Calu3 (cell line): ENCODE measurements around the gene TAS2R7. TPM values are rescaled to one million over a fixed set of nuclear protein-coding genes. Genes with fewer than 3 reads are reported as not detected.

Experiments used
- BruUV-seq: library from RNA; stranded (reverse); fragments of 400-500 nt; replicated peaks from 2 replicates; lab custom pipeline; 2021; lab: Mats Ljungman, UMichigan
- CTCF ChIA-PET: fragments of 300-600 bp; sonication (Branson Sonifier 250); formaldehyde crosslinking; loops from one replicate; lab custom pipeline; 2022; ENCODE audit warnings: antibody characterized with exemption; lab: Charles Lee
- DNase-seq: peaks from one replicate; pipeline ENCODE4 v3.0.0; 2022
- H3K27ac Mint-ChIP-seq: one replicate; pipeline ENCODE4 v1.8.0; 2022; ENCODE audit warnings: mixed read lengths; ENCODE audit not compliant: unreplicated experiment
- H3K27me3 Mint-ChIP-seq: one replicate; pipeline ENCODE4 v1.8.0; 2022; ENCODE audit warnings: mixed read lengths; ENCODE audit not compliant: unreplicated experiment
- H3K36me3 Mint-ChIP-seq: one replicate; pipeline ENCODE4 v1.8.0; 2022; ENCODE audit warnings: mild to moderate bottlenecking, moderate library complexity, mixed read lengths; ENCODE audit not compliant: insufficient read depth, unreplicated experiment
- H3K4me1 Mint-ChIP-seq: one replicate; pipeline ENCODE4 v1.8.0; 2022; ENCODE audit warnings: mild to moderate bottlenecking, low read depth, mixed read lengths; ENCODE audit not compliant: unreplicated experiment
- H3K4me3 Mint-ChIP-seq: one replicate; pipeline ENCODE4 v1.8.0; 2022; ENCODE audit warnings: mild to moderate bottlenecking, low read depth, moderate library complexity, mixed read lengths; ENCODE audit not compliant: unreplicated experiment
- H3K9me3 Mint-ChIP-seq: one replicate; pipeline ENCODE4 v1.8.0; 2022; ENCODE audit warnings: low read depth, mixed read lengths; ENCODE audit not compliant: unreplicated experiment
- CTCF ChIP-seq: fragments of 200-600 bp; IDR thresholded peaks from one replicate; pipeline ENCODE4 v1.8.0; 2022; ENCODE audit warnings: antibody characterized with exemption; ENCODE audit not compliant: unreplicated experiment
- intact Hi-C: fragments of 100-400 bp; cut with micrococcal nuclease; formaldehyde crosslinking; loops from one replicate; pipeline ENCODE4 v1.10.0; 2022; ENCODE audit not compliant: unreplicated experiment
- total RNA-seq: library from RNA; stranded (reverse); gene quantifications from 2 replicates; pipeline ENCODE4 v1.2.3, GENCODE V29; 2022

The TAS2R7 gene
- total RNA-seq, 1 experiment from 2014 or later = not detected

GRCh38 chr12:10842862-10843261 is 40.4 kb upstream of the TAS2R7 start:
- Mint-ChIP-seq H3K4me3 (no peak overlapping the region), H3K4me1 (no peaks in the 10 kb centered on the region), H3K27me3 (no peaks in the 10 kb centered on the region), H3K9me3 (no peaks in the 10 kb centered on the region), H3K27ac (no peak overlapping the region), H3K36me3 (no peaks in the 10 kb centered on the region)
- CTCF ChIA-PET = no interaction called here
- BruUV-seq = no TSS peak
- DNase-seq = no peak
- TF ChIP-seq CTCF = no peak
- intact Hi-C loops = no loop called here

GRCh38 chr12:10838461-10838860 is 36.0 kb upstream of the TAS2R7 start:
- TF ChIP-seq CTCF = no peak
- no TSS peak for BruUV-seq
- intact Hi-C loops = no loop called here

GRCh38 chr12:10829994-10830393 is 27.6 kb upstream of the TAS2R7 start:
- Mint-ChIP-seq H3K36me3 (no peaks in the 10 kb centered on the region), H3K27ac (no peak overlapping the region), H3K27me3 (no peaks in the 10 kb centered on the region), H3K9me3 (no peaks in the 10 kb centered on the region), H3K4me1 (no peaks in the 10 kb centered on the region), H3K4me3 (no peak overlapping the region)
- no TSS peak for BruUV-seq
- intact Hi-C loops = no loop called here
- CTCF ChIA-PET = no interaction called here
- TF ChIP-seq CTCF = no peak
- no peak for DNase-seq

More at GRCh38 chr12:10838461-10838860, 36.0 kb upstream of the TAS2R7 start:
- no peak for DNase-seq
- Mint-ChIP-seq H3K9me3 (no peaks in the 10 kb centered on the region), H3K27me3 (no peaks in the 10 kb centered on the region), H3K4me1 (no peaks in the 10 kb centered on the region), H3K27ac (no peak overlapping the region), H3K4me3 (no peak overlapping the region), H3K36me3 (no peaks in the 10 kb centered on the region)
- CTCF ChIA-PET = no interaction called here

- no peak for DNase-seq
- TF ChIP-seq CTCF = no peak
- no peaks in the 10 kb centered on the region for H3K9me3 Mint-ChIP-seq
- H3K36me3 Mint-ChIP-seq = no peaks in the 10 kb centered on the region
- CTCF ChIA-PET = no interaction called here
- no TSS peak for BruUV-seq
- no peak within 1 kb of the TSS for H3K4me3 Mint-ChIP-seq
- intact Hi-C loops = no loop called here
- H3K4me1 Mint-ChIP-seq = no peaks in the 10 kb centered on the region
- H3K27me3 Mint-ChIP-seq = no peaks in the 10 kb centered on the region
- H3K27ac Mint-ChIP-seq = no peak within 1 kb of the TSS
These were observed 23.8 kb upstream of the TAS2R7 start, which contains the start of gene TAS2R10 for GRCh38 chr12:10826258-10826657. Gene TAS2R10 (minus strand): TSS chr12:10826358. CDS start chr12:10826269, 89 bp downstream.
